Hepatocyte (in vitro differentiated cells): Measurements from ENCODE around the gene IRF5.

ENCODE experiments used
- EZH2 ChIP-seq: fragments of 200-600 bp; sonication (generic); IDR thresholded peaks from 2 replicates; pipeline ENCODE4 v1.6.1; 2016; ENCODE audit warnings: antibody characterized with exemption, mild to moderate bottlenecking, borderline replicate concordance
- EZH2phosphoT487 ChIP-seq: fragments of 200-600 bp; sonication (generic); IDR thresholded peaks from one replicate; pipeline ENCODE4 v1.6.1; 2018; ENCODE audit warnings: antibody characterized with exemption, mild to moderate bottlenecking, low read depth, moderate library complexity; ENCODE audit not compliant: unreplicated experiment, severe bottlenecking
- TF ChIP-seq, protein P1 (sequence below): fragments of 200-600 bp; sonication (generic); IDR thresholded peaks from 2 replicates; pipeline ENCODE4 v1.5.1; 2016; ENCODE audit warnings: antibody characterized with exemption, mild to moderate bottlenecking; ENCODE audit not compliant: poor library complexity

DNA sequence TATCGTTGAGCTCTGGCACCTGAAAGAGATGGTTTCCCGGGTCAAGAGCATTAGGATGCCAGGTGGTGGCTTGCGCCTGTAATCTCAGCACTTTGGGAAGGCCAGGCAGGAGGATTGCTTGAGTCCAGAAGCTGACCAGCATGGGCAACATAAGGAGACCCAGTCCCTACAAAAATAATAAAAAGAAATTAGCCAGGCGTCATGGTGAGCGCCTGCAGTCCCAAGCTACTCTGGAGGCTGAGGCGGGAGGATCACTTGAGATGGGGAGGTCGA lies 21.1 kb upstream of the IRF5 start:
- TF ChIP-seq, protein P1, sequence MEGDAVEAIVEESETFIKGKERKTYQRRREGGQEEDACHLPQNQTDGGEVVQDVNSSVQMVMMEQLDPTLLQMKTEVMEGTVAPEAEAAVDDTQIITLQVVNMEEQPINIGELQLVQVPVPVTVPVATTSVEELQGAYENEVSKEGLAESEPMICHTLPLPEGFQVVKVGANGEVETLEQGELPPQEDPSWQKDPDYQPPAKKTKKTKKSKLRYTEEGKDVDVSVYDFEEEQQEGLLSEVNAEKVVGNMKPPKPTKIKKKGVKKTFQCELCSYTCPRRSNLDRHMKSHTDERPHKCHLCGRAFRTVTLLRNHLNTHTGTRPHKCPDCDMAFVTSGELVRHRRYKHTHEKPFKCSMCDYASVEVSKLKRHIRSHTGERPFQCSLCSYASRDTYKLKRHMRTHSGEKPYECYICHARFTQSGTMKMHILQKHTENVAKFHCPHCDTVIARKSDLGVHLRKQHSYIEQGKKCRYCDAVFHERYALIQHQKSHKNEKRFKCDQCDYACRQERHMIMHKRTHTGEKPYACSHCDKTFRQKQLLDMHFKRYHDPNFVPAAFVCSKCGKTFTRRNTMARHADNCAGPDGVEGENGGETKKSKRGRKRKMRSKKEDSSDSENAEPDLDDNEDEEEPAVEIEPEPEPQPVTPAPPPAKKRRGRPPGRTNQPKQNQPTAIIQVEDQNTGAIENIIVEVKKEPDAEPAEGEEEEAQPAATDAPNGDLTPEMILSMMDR = no peak
- TF ChIP-seq EZH2 = no peak
- no peak for TF ChIP-seq EZH2phosphoT487
